ENCODE data around the gene MEOX2. TPM values are rescaled to one million over a fixed set of nuclear protein-coding genes. Genes with fewer than 3 reads are reported as not detected.

MEOX2 gene
- polyA plus RNA-seq (ENCODE audit: insufficient read length in 10 of 10): 100 to 1,000 TPM in 1 of 10 donors, 10 to 100 TPM in 9; 42.1 to 101 (median 76.2) TPM
- long read RNA-seq, donor 1, transcript MEOX2-201 (3 exons, 2,500 nt): major isoform, 28 of 38 reads
- long read RNA-seq, donor 1, partial matches to known transcripts: 10 of 38 reads
- long read RNA-seq, donor 1, other reads (novel, unspliced or antisense): 0 of 38 reads
- long read RNA-seq, donor 2, transcript MEOX2-201 (3 exons, 2,500 nt): major isoform, 18 of 30 reads
- long read RNA-seq, donor 2, partial matches to known transcripts: 12 of 30 reads
- long read RNA-seq, donor 2, other reads (novel, unspliced or antisense): 0 of 30 reads
- long read RNA-seq, donor 3: 0 reads
- long read RNA-seq, donor 4, transcript MEOX2-201 (3 exons, 2,500 nt): major isoform, 22 of 32 reads
- long read RNA-seq, donor 4, partial matches to known transcripts: 10 of 32 reads
- long read RNA-seq, donor 4, other reads (novel, unspliced or antisense): 0 of 32 reads
- long read RNA-seq, donor 5, transcript MEOX2-201 (3 exons, 2,500 nt): major isoform, 43 of 69 reads
- long read RNA-seq, donor 5, partial matches to known transcripts: 26 of 69 reads
- long read RNA-seq, donor 5, other reads (novel, unspliced or antisense): 0 of 69 reads
- long read RNA-seq, donor 6, transcript MEOX2-201 (3 exons, 2,500 nt): major isoform, 36 of 44 reads
- long read RNA-seq, donor 6, partial matches to known transcripts: 8 of 44 reads
- long read RNA-seq, donor 6, other reads (novel, unspliced or antisense): 0 of 44 reads
- long read RNA-seq, donor 7, transcript MEOX2-201 (3 exons, 2,500 nt): major isoform, 21 of 26 reads
- long read RNA-seq, donor 7, partial matches to known transcripts: 5 of 26 reads
- long read RNA-seq, donor 7, other reads (novel, unspliced or antisense): 0 of 26 reads
- long read RNA-seq, donor 8, transcript MEOX2-201 (3 exons, 2,500 nt): major isoform, 15 of 27 reads
- long read RNA-seq, donor 8, partial matches to known transcripts: 12 of 27 reads
- long read RNA-seq, donor 8, other reads (novel, unspliced or antisense): 0 of 27 reads
- long read RNA-seq, donor 9, transcript MEOX2-201 (3 exons, 2,500 nt): major isoform, 6 of 6 reads
- long read RNA-seq, donor 9, partial matches to known transcripts: 0 of 6 reads
- long read RNA-seq, donor 9, other reads (novel, unspliced or antisense): 0 of 6 reads

- DNase-seq: peak; percentile 89 to 98 (median 96)
Measured at GRCh38 chr7:15686295-15686956, at the start of gene MEOX2. TSS of gene MEOX2 (minus strand) at chr7:15686683. CDS start at chr7:15686402, 281 bp downstream.

- no peak for DNase-seq
Measured at GRCh38 chr7:15729746-15730145, 43.3 kb upstream of the MEOX2 start.

DNA sequence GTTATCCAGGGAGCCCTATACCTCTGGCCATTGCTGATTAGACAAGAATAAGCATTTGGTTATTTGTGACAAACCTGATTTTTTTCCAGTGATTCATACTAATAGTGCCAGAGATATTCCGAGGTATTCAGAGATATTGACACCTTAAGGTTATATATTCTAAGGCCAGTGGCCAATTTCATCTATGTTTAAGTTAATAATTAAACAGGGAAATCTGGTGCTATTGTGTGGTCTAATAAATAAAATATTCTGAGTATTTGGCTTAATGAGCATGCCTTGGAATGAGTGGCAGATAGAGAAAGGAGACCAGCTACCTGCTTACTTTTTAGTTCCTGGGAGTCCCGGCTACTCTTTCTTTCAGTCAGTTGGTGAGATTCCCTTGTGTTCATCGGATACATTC lies 38.6 kb upstream of the MEOX2 start:
- no peak for DNase-seq

- peak in 2 of 3 donors; percentile 53 to 74 for DNase-seq
Measured at GRCh38 chr7:15723841-15724240, 37.4 kb upstream of the MEOX2 start.

GRCh38 chr7:15720849-15721471 lies 34.5 kb upstream of the MEOX2 start:
- peak in 1 of 3 donors; percentile 21 for DNase-seq

DNA sequence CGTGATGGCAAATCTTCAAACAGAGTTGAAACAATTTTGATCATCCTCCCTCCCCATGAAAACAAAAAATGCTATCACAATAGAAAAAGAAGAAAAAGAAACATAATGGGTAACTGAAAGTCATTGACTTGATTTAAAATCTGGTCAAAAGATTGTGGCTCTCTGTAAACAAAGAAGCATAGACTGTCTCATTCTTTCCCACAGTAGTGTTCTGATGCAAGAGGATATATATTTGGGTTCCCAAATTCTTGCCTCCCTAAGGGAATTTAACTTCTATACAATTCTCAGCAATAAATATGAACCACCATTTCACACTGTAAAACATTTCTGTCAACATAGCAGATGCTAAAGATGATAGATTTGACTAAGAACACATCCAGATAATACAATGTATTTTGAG lies 32.8 kb upstream of the MEOX2 start:
- DNase-seq: peak in 1 of 3 donors; percentile 66

GRCh38 chr7:15715435-15715834 lies 29.0 kb upstream of the MEOX2 start:
- DNase-seq: peak in 1 of 3 donors; percentile 62

GRCh38 chr7:15709978-15710377 lies 23.5 kb upstream of the MEOX2 start:
- DNase-seq: no peak

DNA sequence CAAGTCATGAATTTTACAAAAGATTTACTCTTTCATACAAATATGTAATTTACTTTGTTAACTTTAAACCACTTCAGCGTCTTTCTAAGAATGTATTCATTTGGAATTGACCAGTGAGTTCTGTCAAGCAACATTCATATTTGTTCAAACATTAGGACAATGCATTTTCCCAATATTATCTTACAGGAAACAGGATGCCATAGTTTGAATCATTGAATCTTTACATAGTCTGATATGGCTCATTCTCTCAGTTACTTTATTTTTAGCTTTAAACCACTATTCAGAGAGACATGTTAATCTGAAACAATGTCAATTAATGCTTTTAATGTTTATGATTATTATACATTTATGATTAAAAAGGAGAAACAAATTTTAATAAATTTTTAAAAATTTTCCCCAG lies 21.1 kb upstream of the MEOX2 start:
- no peak for DNase-seq

- DNase-seq: no peak
Measured at GRCh38 chr7:15703732-15704131, 17.2 kb upstream of the MEOX2 start.

GRCh38 chr7:15692501-15693020 lies 6.1 kb upstream of the MEOX2 start:
- DNase-seq: peak in 1 of 3 donors; percentile 28

- DNase-seq: peak in 1 of 3 donors; percentile 68
Measured at GRCh38 chr7:15688911-15689310, 2.4 kb upstream of the MEOX2 start.

- DNase-seq: peak in 1 of 3 donors; percentile 82
Measured at GRCh38 chr7:15688279-15688626, 1.8 kb upstream of the MEOX2 start.

DNA sequence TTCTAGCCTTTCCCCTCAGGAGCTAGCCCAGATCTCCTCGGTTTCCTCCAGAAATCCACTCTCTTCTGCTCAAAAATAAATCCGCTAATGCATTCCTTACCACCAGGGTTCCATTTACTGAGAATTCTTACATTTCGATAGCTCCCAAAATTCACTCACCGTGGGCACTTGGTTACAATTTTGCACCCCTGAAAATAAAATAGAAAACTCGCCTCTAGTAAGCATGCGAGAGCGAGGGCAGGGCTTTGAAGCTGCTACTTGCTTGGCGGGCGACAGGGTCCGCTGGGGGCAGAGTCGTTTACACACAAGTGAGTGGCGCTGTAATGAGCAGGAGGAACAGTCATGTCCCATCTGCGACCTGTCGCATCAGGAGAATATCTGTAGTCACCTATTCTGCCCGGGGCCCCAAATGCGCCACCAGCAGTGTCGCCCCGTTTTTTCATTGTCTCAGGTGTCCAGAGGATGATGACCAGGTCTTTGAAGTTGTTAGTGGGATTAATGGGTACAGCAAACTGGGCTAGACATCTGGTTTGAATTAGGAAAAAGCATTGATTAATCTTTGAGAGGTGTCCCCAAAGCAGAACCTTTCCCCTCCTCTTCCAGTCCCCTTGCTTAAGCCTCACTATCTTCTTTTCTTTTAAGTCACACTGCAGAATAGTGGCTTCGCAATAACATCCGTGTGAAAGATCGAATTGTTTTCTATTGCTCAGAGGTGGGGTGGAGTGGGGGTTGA lies 1.2 kb upstream of the MEOX2 start:
- DNase-seq: peak in 1 of 3 donors; percentile 87

DNA sequence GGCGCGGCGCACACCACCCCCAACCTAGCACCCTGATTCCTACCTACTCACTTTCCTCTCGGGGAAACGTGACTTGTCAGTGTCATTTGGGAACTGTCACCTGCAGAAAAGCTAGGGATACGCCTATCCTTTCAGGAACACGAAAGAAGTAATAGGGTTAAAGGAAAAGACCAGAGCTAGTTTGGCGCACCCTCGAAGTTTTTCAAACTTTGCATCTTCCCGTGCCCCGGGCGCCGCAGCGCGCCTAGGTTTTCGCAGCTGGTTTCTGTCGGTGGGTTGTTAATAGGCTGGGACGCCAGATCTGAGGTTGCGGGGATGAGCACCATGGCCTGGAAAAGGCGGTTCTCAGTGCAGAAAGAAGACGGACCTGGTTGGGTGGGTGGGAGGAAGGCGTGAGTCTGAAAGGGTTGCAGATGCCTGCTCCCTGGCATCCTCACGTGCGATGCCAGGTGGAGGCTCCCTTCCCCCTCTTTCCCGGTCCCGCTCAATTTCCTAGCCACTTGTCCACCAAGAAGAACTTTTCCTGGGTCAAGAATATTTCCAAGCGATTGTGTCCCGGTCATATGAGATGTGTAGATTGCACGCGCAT lies 568 bp upstream of the MEOX2 start:
- DNase-seq: no peak

DNA sequence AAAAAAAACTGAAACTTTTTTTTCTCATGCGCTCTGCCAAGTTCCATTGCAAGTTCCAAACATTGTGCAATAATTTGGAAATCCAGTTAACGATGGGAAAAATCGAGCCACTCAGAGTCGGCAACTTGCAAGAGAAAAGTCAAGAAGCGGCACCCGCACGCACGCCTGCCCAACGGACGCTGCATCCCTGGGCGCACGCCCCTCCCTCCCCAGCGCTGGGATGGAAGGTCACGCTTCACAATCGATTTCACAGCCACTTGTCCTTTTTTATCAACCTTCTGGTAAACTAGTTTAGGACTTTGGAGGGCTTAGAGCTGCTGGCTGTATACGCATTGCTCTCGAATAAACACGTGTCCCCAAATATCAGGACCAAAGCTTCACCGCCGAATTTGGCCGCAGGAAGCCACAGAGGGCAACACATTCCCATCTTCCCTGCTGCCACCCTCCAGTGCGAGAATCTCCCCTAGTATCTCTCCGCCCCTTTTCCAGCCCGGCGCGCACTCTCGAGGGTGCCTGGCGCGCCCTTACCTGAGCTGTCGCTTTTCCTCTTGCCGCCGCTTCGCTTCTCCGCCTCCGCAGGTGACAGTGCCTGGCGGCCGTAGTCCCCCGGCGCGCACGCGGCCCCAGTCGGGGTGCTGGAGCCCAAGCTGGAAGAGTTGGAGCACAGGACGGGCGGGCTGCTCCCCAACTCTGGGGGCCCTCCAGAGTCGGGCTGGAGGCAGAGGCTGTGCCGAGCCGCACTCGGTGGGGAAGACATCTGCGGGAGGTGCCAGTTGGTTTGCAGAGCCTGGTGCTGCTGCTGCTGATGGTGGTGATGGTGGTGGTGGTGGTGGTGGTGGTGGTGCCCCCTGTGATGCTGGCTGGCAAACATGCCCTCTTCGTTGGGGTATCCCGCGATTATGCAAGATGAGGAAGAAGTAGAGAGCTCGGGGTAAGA lies 857 bp downstream of the MEOX2 start:
- DNase-seq: peak in 1 of 3 donors; percentile 85

DNA sequence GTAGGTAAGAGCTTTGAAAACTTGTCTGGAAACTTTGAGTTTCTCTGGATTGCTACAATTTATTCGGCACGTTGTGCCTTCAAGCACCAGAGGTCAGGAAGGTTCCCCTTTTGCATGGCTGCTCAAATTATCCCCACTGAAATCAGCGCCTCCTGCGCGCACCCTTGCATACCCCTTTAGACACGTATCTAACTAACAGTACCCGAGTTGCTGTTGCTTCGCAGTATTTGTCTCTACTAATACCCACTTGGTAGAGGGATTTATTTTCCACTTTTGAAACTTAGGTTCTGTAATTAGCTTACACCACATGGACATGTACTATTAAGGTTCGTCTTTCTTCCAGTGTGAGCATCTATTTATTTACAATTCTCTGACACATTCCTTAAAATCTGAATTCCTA lies 1.6 kb downstream of the MEOX2 start:
- DNase-seq: peak in 1 of 3 donors; percentile 88

- DNase-seq: peak in 1 of 3 donors; percentile 84
Measured at GRCh38 chr7:15684111-15684800, 2.2 kb downstream of the MEOX2 start.
